IMR-90 (cell line): ENCODE measurements around the gene SLC4A11. TPM values are rescaled to one million over a fixed set of nuclear protein-coding genes. Genes with fewer than 3 reads are reported as not detected.

Experiments
- ATAC-seq: fragments of 200-7000 bp; cut with Tn5 transposase; 2 replicates; pipeline ENCODE4 v1.9.1; 2020; ENCODE audit warnings: low read depth, mild to moderate bottlenecking, moderate library complexity
- BruUV-seq: library from RNA; stranded (reverse); fragments of 400-500 nt; replicated peaks from 2 replicates; lab custom pipeline; 2021; lab: Mats Ljungman, UMichigan
- CTCF ChIA-PET: fragments of 300-600 bp; formaldehyde crosslinking; extraction: SDS; loops from one replicate; lab custom pipeline; 2021; ENCODE audit warnings: antibody characterized with exemption; lab: Yijun Ruan, JAX
- POLR2A ChIA-PET: fragments of 300-600 bp; sonication (Branson Sonifier 250); formaldehyde crosslinking; loops from one replicate; lab custom pipeline; 2022; ENCODE audit warnings: antibody characterized with exemption; ENCODE audit not compliant: unreplicated experiment; lab: Charles Lee
- DNase-seq: peaks from one replicate; pipeline ENCODE4 v3.0.0; 2013
- H2AFZ ChIP-seq: replicated peaks from 2 replicates; pipeline ENCODE3; 2013; ENCODE audit warnings: low read length, mild to moderate bottlenecking; ENCODE audit not compliant: poor library complexity
- H2AK5ac ChIP-seq: 2 replicates; pipeline ENCODE4 v1.6.1; 2013; ENCODE audit warnings: low read depth, low read length, inconsistent platforms
- H2AK9ac ChIP-seq: replicated peaks from 2 replicates; pipeline ENCODE3; 2013; ENCODE audit warnings: mild to moderate bottlenecking, low read depth, low read length, moderate library complexity; ENCODE audit not compliant: poor library complexity
- H2BK120ac ChIP-seq: 2 replicates; pipeline ENCODE4 v1.6.1; 2013; ENCODE audit warnings: low read depth, low read length, inconsistent platforms
- H2BK15ac ChIP-seq: 3 replicates; pipeline ENCODE4 v1.6.1; 2013; ENCODE audit warnings: low read depth, low read length, inconsistent platforms
- H2BK20ac ChIP-seq: 2 replicates; pipeline ENCODE4 v1.6.1; 2013; ENCODE audit warnings: low read depth, mild to moderate bottlenecking, inconsistent platforms, low read length, moderate library complexity
- H2BK5ac ChIP-seq: 2 replicates; pipeline ENCODE4 v1.6.1; 2013; ENCODE audit warnings: mild to moderate bottlenecking, low read depth, low read length, inconsistent platforms; ENCODE audit not compliant: poor library complexity, severe bottlenecking
- H3K14ac ChIP-seq: replicated peaks from 2 replicates; pipeline ENCODE4 v1.6.1; 2013; ENCODE audit warnings: low read depth, low read length, inconsistent platforms
- H3K18ac ChIP-seq: 2 replicates; pipeline ENCODE4 v1.6.1; 2013; ENCODE audit warnings: low read depth, low read length, control low read depth
- H3K23ac ChIP-seq: 2 replicates; pipeline ENCODE4 v1.6.1; 2013; ENCODE audit warnings: low read depth, low read length, inconsistent platforms
- H3K27ac ChIP-seq: 2 replicates; pipeline ENCODE4 v1.5.1; 2013; ENCODE audit warnings: mild to moderate bottlenecking, control low read depth, low read length; ENCODE audit not compliant: insufficient read depth
- H3K27me3 ChIP-seq: 2 replicates; pipeline ENCODE4 v1.6.1; 2013; ENCODE audit warnings: low read length; ENCODE audit not compliant: control insufficient read depth, insufficient read depth
- H3K36me3 ChIP-seq: 2 replicates; pipeline ENCODE4 v1.6.1; 2013; ENCODE audit warnings: low read length, mixed read lengths; ENCODE audit not compliant: control insufficient read depth, insufficient read depth
- H3K4ac ChIP-seq: 2 replicates; pipeline ENCODE4 v1.6.1; 2013; ENCODE audit warnings: low read depth, low read length, inconsistent platforms
- H3K4me1 ChIP-seq: 2 replicates; pipeline ENCODE4 v1.6.1; 2013; ENCODE audit warnings: low read length, mixed read lengths; ENCODE audit not compliant: control insufficient read depth, insufficient read depth
- H3K4me2 ChIP-seq: 2 replicates; pipeline ENCODE4 v1.6.1; 2013; ENCODE audit warnings: low read depth, mild to moderate bottlenecking, control low read depth, low read length, moderate library complexity
- H3K4me3 ChIP-seq: 2 replicates; pipeline ENCODE4 v1.5.1; 2013; ENCODE audit warnings: low read depth, mild to moderate bottlenecking, control low read depth, low read length, moderate library complexity; ENCODE audit not compliant: insufficient read depth
- H3K56ac ChIP-seq: 2 replicates; pipeline ENCODE4 v1.6.1; 2013; ENCODE audit warnings: low read length, inconsistent platforms; ENCODE audit not compliant: insufficient read depth; ENCODE audit errors: extremely low read depth
- H3K79me1 ChIP-seq, 2 experiments: 2 replicates each; pipeline ENCODE4 v1.6.1; 2013; ENCODE audit warnings: low read length in 2 of 2, inconsistent platforms in 1 of 2, low read depth in 1 of 2
- H3K9ac ChIP-seq: 2 replicates; pipeline ENCODE4 v1.6.1; 2013; ENCODE audit warnings: low read depth, low read length, control low read depth
- H3K9me1 ChIP-seq: 2 replicates; pipeline ENCODE4 v1.6.1; 2013; ENCODE audit warnings: low read length, inconsistent platforms; ENCODE audit not compliant: insufficient read depth
- H3K9me3 ChIP-seq: 2 replicates; pipeline ENCODE4 v1.6.1; 2013; ENCODE audit warnings: low read length; ENCODE audit not compliant: control insufficient read depth, insufficient read depth
- H4K20me1 ChIP-seq: 2 replicates; pipeline ENCODE4 v1.6.1; 2013; ENCODE audit warnings: low read length, inconsistent platforms; ENCODE audit not compliant: insufficient read depth
- H4K5ac ChIP-seq: 2 replicates; pipeline ENCODE4 v1.6.1; 2013; ENCODE audit warnings: mild to moderate bottlenecking, low read depth, low read length, control low read depth
- H4K8ac ChIP-seq, 2 experiments: 2 replicates each; pipeline ENCODE4 v1.6.1; 2013; ENCODE audit warnings: low read depth in 2 of 2, low read length in 2 of 2, control low read depth in 1 of 2, inconsistent platforms in 1 of 2
- H4K91ac ChIP-seq: 2 replicates; pipeline ENCODE4 v1.6.1; 2013; ENCODE audit warnings: low read depth, low read length, inconsistent platforms; ENCODE audit not compliant: insufficient read depth
- CEBPB ChIP-seq: IDR thresholded peaks from 2 replicates; pipeline ENCODE4 v1.6.1; 2012; ENCODE audit warnings: low read depth, low read length, improper control_type of control experiment
- MAZ ChIP-seq: IDR thresholded peaks from 2 replicates; pipeline ENCODE4 v1.6.1; 2012; ENCODE audit warnings: low read depth, mild to moderate bottlenecking, low read length, improper control_type of control experiment, moderate library complexity, borderline replicate concordance
- POLR2A ChIP-seq: IDR thresholded peaks from 2 replicates; pipeline ENCODE4 v1.6.1; 2012; ENCODE audit warnings: mild to moderate bottlenecking, low read depth, low read length
- SMC3 ChIP-seq: fragments of 150-350 bp; IDR thresholded peaks from 2 replicates; pipeline ENCODE4 v1.6.1; 2016; ENCODE audit warnings: low read depth, mild to moderate bottlenecking, antibody characterized with exemption, low read length, moderate library complexity
- WGBS, 2 experiments: methylation state at CpG; one replicate each; pipeline versions ENCODE4 v1.1.5 to v1.1.7; 2013; ENCODE audit warnings: missing lambda C conversion rate in 2 of 2; ENCODE audit not compliant: insufficient read length in 1 of 2; ENCODE audit errors: extremely low coverage in 2 of 2; 5-methylcytosine and 5-hydroxymethylcytosine counted together
- dilution Hi-C: fragments of 300-500 bp; cut with HindIII; formaldehyde crosslinking; loops from one replicate; pipeline ENCODE4 v1.14.3; 2018; ENCODE audit warnings: low sequenced_read_pairs; ENCODE audit not compliant: unreplicated experiment
- in situ Hi-C: fragments of 300-500 bp; cut with MboI; formaldehyde crosslinking; loops from 3 replicates; pipeline ENCODE4 v1.14.3; 2019; ENCODE audit warnings: low sequenced_read_pairs, inconsistent platforms, mixed read lengths
- intact Hi-C: fragments of 100-400 bp; cut with micrococcal nuclease; formaldehyde crosslinking; loops from 2 replicates; pipeline ENCODE4 v1.10.0; 2022
- polyA plus RNA-seq, 3 experiments: library from polyadenylated mRNA; depleted of rRNA; stranded (reverse); fragments of >200 nt; gene quantifications; 2 replicates each; pipeline ENCODE4 v1.2.3, GENCODE V29; 2012; ENCODE audit warnings: low replicate concordance in 1 of 3
- total RNA-seq: library from RNA; depleted of rRNA; stranded (reverse); fragments of >200 nt; gene quantifications from 2 replicates; pipeline ENCODE4 v1.2.3, GENCODE V29; 2012

The SLC4A11 gene
- total and polyA plus RNA-seq, 2 of the 4 experiments (the other 2 are of a cell fraction), result 0.36 to 0.79 TPM

- WGBS, 2 experiments, result 98% methylated on average over 5 of the region's 5 CpGs; no CpG with 5 or more reads in 1 of the 2 experiments
- no peak overlapping the region for H2AK5ac ChIP-seq
- H3K79me1 ChIP-seq, result no peaks in the 10 kb centered on the region
- H2AFZ ChIP-seq, result no peak overlapping the region
- H2BK20ac ChIP-seq, result no peak overlapping the region
- no peaks in the 10 kb centered on the region for H3K4me1 ChIP-seq
- H3K4me2 ChIP-seq, result no peak overlapping the region
- ChIA-PET CTCF (interaction anchor here (0.6 kb wide), 1 partner anchor 70 kb away, joined by 6 read pairs; no protein-coding TSS in a partner anchor), POLR2A (no interaction called here)
- no peak overlapping the region for H3K56ac ChIP-seq
- no peaks in the 10 kb centered on the region for H4K20me1 ChIP-seq
- H2BK120ac ChIP-seq, result no peak overlapping the region
- TF ChIP-seq SMC3 (no peak), CEBPB (no peak), POLR2A (no peak), MAZ (no peak)
- H3K27me3 ChIP-seq, result no peaks in the 10 kb centered on the region
- H3K9me1 ChIP-seq, result peaks cover 8% of the 10 kb centered on the region; the same call in 1 of the 2 replicates
- no peak overlapping the region for H3K27ac ChIP-seq
- no peak overlapping the region for H3K4me3 ChIP-seq
- H3K4ac ChIP-seq, result no peak overlapping the region
- ATAC-seq (no peak), DNase-seq (no peak)
- H3K9ac ChIP-seq, result no peak overlapping the region
- H2BK5ac ChIP-seq, result no peak overlapping the region
- H2AK9ac ChIP-seq, result no peak overlapping the region
- in situ Hi-C loops, result no loop called here
- H4K91ac ChIP-seq, result no peak overlapping the region
- no peak overlapping the region for H3K18ac ChIP-seq
- no peak overlapping the region for H4K5ac ChIP-seq
- H2BK15ac ChIP-seq, result no peak overlapping the region
- no peak overlapping the region for H3K14ac ChIP-seq
- intact Hi-C loops, result no loop called here
- no peak overlapping the region for H4K8ac ChIP-seq
- BruUV-seq, result no TSS peak
- dilution Hi-C loops, result no loop called here
- no peaks in the 10 kb centered on the region for H3K9me3 ChIP-seq
- H3K36me3 ChIP-seq, result peaks cover 55% of the 10 kb centered on the region
- H3K23ac ChIP-seq, result no peak overlapping the region
Measured at GRCh38 chr20:3255728-3256127, 16.7 kb upstream of the SLC4A11 start.
